MM.1S (cell line): ENCODE results near the gene CHML.

Experiments used
- DNase-seq: peaks from one replicate; pipeline ENCODE4 v3.0.0-alpha.2; 2015
- H2AFZ ChIP-seq: fragments of 300-600 bp; sonication (generic); 2 replicates; pipeline ENCODE4 v1.6.0; 2016; ENCODE audit warnings: antibody characterized with exemption, low read length
- H3F3A ChIP-seq: fragments of 300-600 bp; sonication (generic); 2 replicates; pipeline ENCODE4 v1.6.1; 2016; ENCODE audit warnings: mild to moderate bottlenecking, antibody characterized with exemption, low read length, moderate library complexity, mixed read lengths; ENCODE audit not compliant: insufficient read depth
- H3K27ac ChIP-seq: fragments of 300-600 bp; sonication (generic); 2 replicates; pipeline ENCODE4 v1.5.1; 2016; ENCODE audit warnings: mild to moderate bottlenecking, low read length
- H3K27me3 ChIP-seq: fragments of 300-600 bp; sonication (generic); replicated peaks from 2 replicates; pipeline ENCODE4 v1.6.0; 2016; ENCODE audit warnings: low read length; ENCODE audit not compliant: insufficient read depth
- H3K36me3 ChIP-seq: fragments of 300-600 bp; sonication (generic); replicated peaks from 2 replicates; pipeline ENCODE4 v1.6.1; 2016; ENCODE audit warnings: mild to moderate bottlenecking, low read length, mixed read lengths; ENCODE audit not compliant: insufficient read depth
- H3K4me1 ChIP-seq: fragments of 300-600 bp; sonication (generic); 2 replicates; pipeline ENCODE4 v1.6.1; 2016; ENCODE audit warnings: low read length, mixed read lengths
- H3K4me2 ChIP-seq: fragments of 300-600 bp; sonication (generic); 2 replicates; pipeline ENCODE4 v1.6.0; 2016; ENCODE audit warnings: low read depth, low read length
- H3K4me3 ChIP-seq: fragments of 300-600 bp; sonication (generic); 2 replicates; pipeline ENCODE4 v1.5.1; 2016; ENCODE audit warnings: low read length, mixed read lengths
- H3K79me2 ChIP-seq: fragments of 300-600 bp; sonication (generic); 2 replicates; pipeline ENCODE4 v1.6.1; 2016; ENCODE audit warnings: mixed run types, low read length, mixed read lengths
- H3K9ac ChIP-seq: fragments of 300-600 bp; sonication (generic); 2 replicates; pipeline ENCODE4 v1.6.1; 2016; ENCODE audit warnings: low read length, mixed read lengths
- H3K9me2 ChIP-seq: fragments of 300-600 bp; sonication (generic); replicated peaks from 2 replicates; pipeline ENCODE4 v1.6.1; 2016; ENCODE audit warnings: mild to moderate bottlenecking, low read length, mixed read lengths; ENCODE audit not compliant: insufficient read depth
- H3K9me3 ChIP-seq: fragments of 300-600 bp; sonication (generic); replicated peaks from 2 replicates; pipeline ENCODE4 v1.6.1; 2016; ENCODE audit warnings: mild to moderate bottlenecking, low read length, mixed read lengths; ENCODE audit not compliant: insufficient read depth
- H4K20me1 ChIP-seq: fragments of 300-600 bp; sonication (generic); 2 replicates; pipeline ENCODE4 v1.6.1; 2016; ENCODE audit warnings: mild to moderate bottlenecking, low read length, moderate library complexity, mixed read lengths; ENCODE audit not compliant: insufficient read depth
- EZH2 ChIP-seq: fragments of 300-600 bp; sonication (generic); optimal IDR thresholded peaks from 2 replicates; pipeline ENCODE3; 2017; ENCODE audit warnings: low read depth, mild to moderate bottlenecking, antibody characterized with exemption, low read length, mixed read lengths
- EZH2phosphoT487 ChIP-seq: fragments of 300-600 bp; sonication (generic); IDR thresholded peaks from 2 replicates; pipeline ENCODE4 v1.6.1; 2018; ENCODE audit warnings: antibody characterized with exemption, low read length
- TF ChIP-seq, protein P1 (sequence below): fragments of 300-600 bp; sonication (generic); IDR thresholded peaks from 2 replicates; pipeline ENCODE4 v1.5.1; 2016; ENCODE audit warnings: antibody characterized with exemption, low read length, mixed read lengths

Gene CHML

DNA sequence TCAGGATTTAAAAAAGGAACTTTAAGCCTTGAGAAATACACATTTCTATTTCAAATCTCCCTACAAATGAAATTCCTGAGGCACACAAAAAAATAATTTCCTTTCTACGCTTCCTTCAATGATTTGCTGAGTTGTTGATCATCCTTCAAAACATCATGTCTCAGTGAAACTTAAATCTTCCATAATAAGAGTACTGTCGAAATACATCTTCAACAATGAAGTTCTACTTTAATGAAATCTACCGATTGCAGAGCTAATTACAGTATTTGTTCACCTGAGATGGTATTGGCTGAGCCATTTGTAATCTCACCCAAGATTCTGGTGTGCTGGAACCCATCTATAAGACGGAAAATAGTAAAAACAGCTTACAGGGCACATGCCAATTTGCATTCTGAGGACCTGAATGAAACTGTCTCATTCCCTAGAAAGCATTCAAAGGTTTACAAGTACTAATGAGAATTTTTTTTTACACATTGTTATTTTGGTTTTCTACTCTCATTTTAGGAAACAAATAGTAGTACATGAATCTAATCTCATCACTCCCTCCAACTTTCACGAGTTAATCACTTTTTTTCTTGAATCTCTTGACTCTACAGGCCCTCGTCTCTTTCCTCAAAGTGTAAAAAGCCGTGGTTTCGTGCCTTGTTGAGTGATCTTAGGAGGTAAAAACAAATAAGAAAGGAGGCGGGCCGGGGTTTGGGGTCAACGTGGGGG is 1.1 kb downstream of the CHML start:
- Histone ChIP-seq H3K36me3 (peaks cover 8% of the 10 kb centered on the region; the same call in 1 of the 2 replicates), H3K9me2 (no peaks in the 10 kb centered on the region), H3K27ac (peak overlapping the region; percentile 52; the same call in 1 of the 2 replicates), H3K79me2 (peaks cover 55% of the 10 kb centered on the region), H3K27me3 (no peaks in the 10 kb centered on the region), H3K9ac (peak overlapping the region; percentile 74), H3K9me3 (no peaks in the 10 kb centered on the region), H3K4me2 (peak overlapping the region; percentile 81), H3F3A (peaks cover 5% of the 10 kb centered on the region; the same call in 1 of the 2 replicates), H2AFZ (peak overlapping the region; percentile 88), H3K4me3 (peak overlapping the region; percentile 93), H3K4me1 (peaks cover 38% of the 10 kb centered on the region), H4K20me1 (no peaks in the 10 kb centered on the region)
- TF ChIP-seq EZH2 (no peak), EZH2phosphoT487 (no peak)
- TF ChIP-seq, protein P1, sequence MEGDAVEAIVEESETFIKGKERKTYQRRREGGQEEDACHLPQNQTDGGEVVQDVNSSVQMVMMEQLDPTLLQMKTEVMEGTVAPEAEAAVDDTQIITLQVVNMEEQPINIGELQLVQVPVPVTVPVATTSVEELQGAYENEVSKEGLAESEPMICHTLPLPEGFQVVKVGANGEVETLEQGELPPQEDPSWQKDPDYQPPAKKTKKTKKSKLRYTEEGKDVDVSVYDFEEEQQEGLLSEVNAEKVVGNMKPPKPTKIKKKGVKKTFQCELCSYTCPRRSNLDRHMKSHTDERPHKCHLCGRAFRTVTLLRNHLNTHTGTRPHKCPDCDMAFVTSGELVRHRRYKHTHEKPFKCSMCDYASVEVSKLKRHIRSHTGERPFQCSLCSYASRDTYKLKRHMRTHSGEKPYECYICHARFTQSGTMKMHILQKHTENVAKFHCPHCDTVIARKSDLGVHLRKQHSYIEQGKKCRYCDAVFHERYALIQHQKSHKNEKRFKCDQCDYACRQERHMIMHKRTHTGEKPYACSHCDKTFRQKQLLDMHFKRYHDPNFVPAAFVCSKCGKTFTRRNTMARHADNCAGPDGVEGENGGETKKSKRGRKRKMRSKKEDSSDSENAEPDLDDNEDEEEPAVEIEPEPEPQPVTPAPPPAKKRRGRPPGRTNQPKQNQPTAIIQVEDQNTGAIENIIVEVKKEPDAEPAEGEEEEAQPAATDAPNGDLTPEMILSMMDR, result no peak
- peak; percentile 46 for DNase-seq

DNA sequence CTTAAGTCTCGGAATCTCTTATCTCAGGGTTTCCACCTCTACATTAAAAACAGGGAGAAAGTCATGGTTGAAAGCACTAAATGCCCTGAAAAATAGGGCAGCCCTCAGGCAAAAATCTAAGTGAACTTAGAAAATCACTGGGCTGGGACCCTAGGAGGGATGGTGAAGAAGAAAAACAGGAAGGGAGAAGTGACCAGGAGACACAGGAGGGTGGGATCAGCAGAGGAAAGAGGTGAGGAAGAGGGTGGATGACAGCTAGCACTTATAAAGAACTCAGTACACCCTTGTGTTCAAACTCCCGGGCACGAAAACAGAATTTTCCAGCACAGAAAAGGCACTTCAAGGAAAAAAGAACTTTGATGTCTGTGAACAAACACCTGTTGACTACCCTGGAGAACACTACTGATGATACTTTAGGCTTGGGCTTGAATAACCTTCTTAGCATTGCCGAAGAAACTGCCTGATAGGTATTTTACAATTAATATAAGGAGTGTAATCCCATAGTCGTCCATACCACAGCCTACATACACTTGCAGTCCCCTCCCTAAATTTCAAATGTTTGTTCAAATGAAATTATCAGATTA is 2.0 kb downstream of the CHML start:
- Histone ChIP-seq H3K4me1 (peaks cover 34% of the 10 kb centered on the region), H3K27ac (no peak overlapping the region), H3K4me2 (peak overlapping the region; percentile 81), H3K9me3 (no peaks in the 10 kb centered on the region), H3K4me3 (peak overlapping the region; percentile 93), H3K9ac (peak overlapping the region; percentile 2; the same call in 1 of the 2 replicates), H4K20me1 (no peaks in the 10 kb centered on the region), H2AFZ (no peak overlapping the region), H3F3A (peaks cover 5% of the 10 kb centered on the region; the same call in 1 of the 2 replicates), H3K27me3 (no peaks in the 10 kb centered on the region), H3K9me2 (no peaks in the 10 kb centered on the region), H3K79me2 (peaks cover 63% of the 10 kb centered on the region), H3K36me3 (peaks cover 12% of the 10 kb centered on the region; the same call in 1 of the 2 replicates)
- TF ChIP-seq, protein P1, result no peak
- TF ChIP-seq EZH2 (no peak), EZH2phosphoT487 (no peak)
- DNase-seq, result no peak

DNA sequence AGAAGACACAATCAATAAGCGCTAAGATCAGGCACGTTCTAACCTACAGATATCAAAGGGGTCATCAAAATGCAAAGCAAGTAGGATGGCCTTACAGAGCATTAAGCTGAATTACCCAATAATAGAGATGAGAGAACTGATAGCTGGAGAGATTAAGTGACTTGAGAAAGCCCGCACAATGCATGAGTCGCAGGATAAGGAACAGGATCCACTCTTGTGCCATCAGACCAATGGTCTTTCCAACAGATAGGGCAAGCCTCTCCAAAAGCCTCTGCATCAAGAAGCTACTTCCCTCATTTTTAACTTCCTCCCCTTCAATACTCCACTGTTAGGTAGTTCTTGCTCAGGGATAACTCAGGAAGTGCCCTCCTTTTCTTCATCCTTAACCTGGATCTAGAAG is 2.6 kb downstream of the CHML start:
- no peaks in the 10 kb centered on the region for H3K27me3 ChIP-seq
- H3K4me3 ChIP-seq, result peak overlapping the region; percentile 93; the same call in 1 of the 2 replicates
- TF ChIP-seq EZH2 (no peak), EZH2phosphoT487 (no peak)
- TF ChIP-seq, protein P1, result no peak
- H3K79me2 ChIP-seq, result peaks cover 69% of the 10 kb centered on the region
- no peaks in the 10 kb centered on the region for H3K9me3 ChIP-seq
- no peak overlapping the region for H3K9ac ChIP-seq
- peaks cover 12% of the 10 kb centered on the region for H3K36me3 ChIP-seq
- H4K20me1 ChIP-seq, result no peaks in the 10 kb centered on the region
- H2AFZ ChIP-seq, result no peak overlapping the region
- no peak for DNase-seq
- H3K27ac ChIP-seq, result no peak overlapping the region
- H3K9me2 ChIP-seq, result no peaks in the 10 kb centered on the region
- peaks cover 5% of the 10 kb centered on the region; the same call in 1 of the 2 replicates for H3F3A ChIP-seq
- H3K4me1 ChIP-seq, result peaks cover 34% of the 10 kb centered on the region
- peak overlapping the region; percentile 81 for H3K4me2 ChIP-seq
